Stomach (tissue), 9 donors: ENCODE data around the gene PCBD2. TPM values are rescaled to one million over a fixed set of nuclear protein-coding genes. Genes with fewer than 3 reads are reported as not detected.

ENCODE experiments used
- DNase-seq, 2 donors: peaks; one replicate each; pipeline versions ENCODE4 v3.0.0 to v3.0.0-alpha.2; 2013 to 2019
- H3K27ac ChIP-seq, 5 donors: fragments of 200-600 bp in 4 of 5; sonication (generic) in 4 of 5; one replicate each; pipeline ENCODE4 v1.5.1; 2013 to 2019; ENCODE audit warnings: mild to moderate bottlenecking in 1 of 5, moderate library complexity in 1 of 5
- H3K27me3 ChIP-seq, 3 donors: fragments of 200-600 bp; sonication (generic); one replicate each; pipeline ENCODE4 v1.5.1; 2017 to 2019; ENCODE audit warnings: mixed run types in 1 of 3
- H3K36me3 ChIP-seq, 4 donors: fragments of 200-600 bp; sonication (generic); 1 replicate in 3 of 4; 2 replicates in 1 of 4; pipeline ENCODE4 v1.5.1; 2016 to 2019
- H3K4me1 ChIP-seq, 4 donors: fragments of 200-600 bp; sonication (generic); one replicate each; pipeline ENCODE4 v1.5.1; 2016 to 2019
- H3K4me3 ChIP-seq, 4 donors: fragments of 200-600 bp; sonication (generic) in 3 of 4; one replicate each; pipeline ENCODE4 v1.5.1; 2016 to 2019; ENCODE audit warnings: mild to moderate bottlenecking in 1 of 4
- H3K9me3 ChIP-seq, 4 donors: fragments of 200-600 bp; sonication (generic); one replicate each; pipeline ENCODE4 v1.5.1; 2016 to 2019
- EP300 ChIP-seq: sonication (generic); formaldehyde crosslinking; IDR thresholded peaks from one replicate; pipeline ENCODE4 v1.6.1; 2017; ENCODE audit warnings: antibody characterized with exemption
- POLR2A ChIP-seq, 4 donors: fragments of 450-650 bp; IDR thresholded peaks; one replicate each; pipeline ENCODE4 v1.6.1; 2016; ENCODE audit warnings: antibody characterized with exemption in 4 of 4, control low read depth in 2 of 4, mild to moderate bottlenecking in 1 of 4, moderate library complexity in 1 of 4
- POLR2AphosphoS5 ChIP-seq, 3 donors: sonication (generic); formaldehyde crosslinking; IDR thresholded peaks; one replicate each; pipeline ENCODE4 v1.6.1; 2016; ENCODE audit warnings: antibody characterized with exemption in 3 of 3
- WGBS, 5 donors: extraction: QIAGEN DNeasy Blood & Tissue Kit in 3 of 5; methylation state at CpG; one replicate each; pipeline versions ENCODE4 v1.1.5 to v1.1.7; 2013 to 2018; 5-methylcytosine and 5-hydroxymethylcytosine counted together
- intact Hi-C: fragments of 100-400 bp; cut with DNase I; formaldehyde crosslinking; loops from one replicate; pipeline ENCODE4 v1.15.1; 2023; ENCODE audit warnings: low total_unique reads
- polyA plus RNA-seq, 3 donors: library from polyadenylated mRNA; stranded (reverse); fragments of 200-250 nt; gene quantifications; one replicate each; pipeline ENCODE4 v1.2.3, GENCODE V29; 2013
- small RNA-seq, 4 donors: library from RNA; depleted of rRNA; stranded (forward); fragments of <200 nt; gene quantifications; one replicate each; pipeline ENCODE3, GENCODE V24; 2016
- total RNA-seq, 5 donors: library from RNA; depleted of rRNA; stranded (reverse); fragments of >200 nt; gene quantifications; one replicate each; pipeline versions ENCODE4 v1.1.0 to v1.2.3, GENCODE V29; 2014 to 2016
- TF ChIP-seq, protein P1 (sequence below), 7 experiments: fragments of 450-650 bp in 4 of 7; fragments of 200-600 bp in 3 of 7; sonication (generic) in 3 of 7; IDR thresholded peaks; one replicate each; pipeline ENCODE4 v1.5.1; 2016 to 2019; ENCODE audit warnings: antibody characterized with exemption in 7 of 7, control low read depth in 2 of 7, mild to moderate bottlenecking in 1 of 7
- donor health status: healthy with polysubstance abuse.
- donor health status: Bipolar disorder and iron deficiency.
- donor health status: healthy.

PCBD2 gene
- total and polyA plus RNA-seq, 8 donors = under 0.01 to 18.5 (median 7.1) TPM

DNA sequence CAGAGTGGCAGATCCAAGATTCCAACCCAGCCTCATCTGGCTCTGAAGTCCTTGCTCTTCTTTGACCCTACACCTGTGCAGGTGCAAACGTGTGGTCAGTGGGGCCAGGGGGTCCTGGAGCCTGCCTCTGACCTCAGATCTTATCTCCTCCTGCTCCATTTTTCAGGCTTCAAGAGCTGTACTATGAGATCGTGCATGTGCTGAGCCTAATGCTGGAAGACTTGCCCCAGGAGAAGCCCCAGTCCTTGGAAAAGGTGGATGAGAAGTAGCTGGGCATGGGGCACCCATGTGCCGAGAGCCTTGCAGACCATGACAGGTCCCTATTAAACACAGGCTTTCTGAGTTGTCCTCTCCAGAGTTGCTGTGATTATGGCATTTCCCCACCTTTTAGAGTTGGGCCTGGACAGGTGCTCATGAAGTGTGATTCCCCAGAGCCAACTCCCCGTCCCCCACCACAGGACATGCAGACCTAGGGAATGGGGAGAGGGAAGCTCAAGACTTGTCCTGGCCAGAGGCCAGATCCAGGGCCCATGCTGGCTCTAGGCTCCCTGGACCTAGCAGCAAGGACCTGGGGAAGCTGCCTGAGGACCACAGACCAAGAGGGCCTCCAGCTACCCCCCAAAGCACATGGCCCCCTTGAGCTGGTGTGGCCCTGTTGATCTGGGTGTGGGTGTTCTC lies 106.6 kb downstream of the PCBD2 start:
- DNase-seq = peak in 1 of 2 donors; percentile 24
- H3K36me3 ChIP-seq = no peaks in the 10 kb centered on the region
- no peak overlapping the region for H3K4me3 ChIP-seq
- H3K9me3 ChIP-seq = no peaks in the 10 kb centered on the region
- no peaks in the 10 kb centered on the region for H3K27me3 ChIP-seq
- TF ChIP-seq POLR2AphosphoS5 (IDR thresholded peaks at IDR 0.05) = no peak
- TF ChIP-seq, protein P1, sequence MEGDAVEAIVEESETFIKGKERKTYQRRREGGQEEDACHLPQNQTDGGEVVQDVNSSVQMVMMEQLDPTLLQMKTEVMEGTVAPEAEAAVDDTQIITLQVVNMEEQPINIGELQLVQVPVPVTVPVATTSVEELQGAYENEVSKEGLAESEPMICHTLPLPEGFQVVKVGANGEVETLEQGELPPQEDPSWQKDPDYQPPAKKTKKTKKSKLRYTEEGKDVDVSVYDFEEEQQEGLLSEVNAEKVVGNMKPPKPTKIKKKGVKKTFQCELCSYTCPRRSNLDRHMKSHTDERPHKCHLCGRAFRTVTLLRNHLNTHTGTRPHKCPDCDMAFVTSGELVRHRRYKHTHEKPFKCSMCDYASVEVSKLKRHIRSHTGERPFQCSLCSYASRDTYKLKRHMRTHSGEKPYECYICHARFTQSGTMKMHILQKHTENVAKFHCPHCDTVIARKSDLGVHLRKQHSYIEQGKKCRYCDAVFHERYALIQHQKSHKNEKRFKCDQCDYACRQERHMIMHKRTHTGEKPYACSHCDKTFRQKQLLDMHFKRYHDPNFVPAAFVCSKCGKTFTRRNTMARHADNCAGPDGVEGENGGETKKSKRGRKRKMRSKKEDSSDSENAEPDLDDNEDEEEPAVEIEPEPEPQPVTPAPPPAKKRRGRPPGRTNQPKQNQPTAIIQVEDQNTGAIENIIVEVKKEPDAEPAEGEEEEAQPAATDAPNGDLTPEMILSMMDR (IDR thresholded peaks at IDR 0.05) = no peak
- TF ChIP-seq EP300 = no peak
- no peak for TF ChIP-seq POLR2A (IDR thresholded peaks at IDR 0.05)
- peaks cover 14 to 38% (median 28%) of the 10 kb centered on the region in 4 donors for H3K4me1 ChIP-seq
- intact Hi-C loops = no loop called here
- H3K27ac ChIP-seq = no peak overlapping the region
- 71 to 86% (median 81%) methylated on average over 3 to 4 of the region's 4 CpGs for WGBS, 5 donors

DNA sequence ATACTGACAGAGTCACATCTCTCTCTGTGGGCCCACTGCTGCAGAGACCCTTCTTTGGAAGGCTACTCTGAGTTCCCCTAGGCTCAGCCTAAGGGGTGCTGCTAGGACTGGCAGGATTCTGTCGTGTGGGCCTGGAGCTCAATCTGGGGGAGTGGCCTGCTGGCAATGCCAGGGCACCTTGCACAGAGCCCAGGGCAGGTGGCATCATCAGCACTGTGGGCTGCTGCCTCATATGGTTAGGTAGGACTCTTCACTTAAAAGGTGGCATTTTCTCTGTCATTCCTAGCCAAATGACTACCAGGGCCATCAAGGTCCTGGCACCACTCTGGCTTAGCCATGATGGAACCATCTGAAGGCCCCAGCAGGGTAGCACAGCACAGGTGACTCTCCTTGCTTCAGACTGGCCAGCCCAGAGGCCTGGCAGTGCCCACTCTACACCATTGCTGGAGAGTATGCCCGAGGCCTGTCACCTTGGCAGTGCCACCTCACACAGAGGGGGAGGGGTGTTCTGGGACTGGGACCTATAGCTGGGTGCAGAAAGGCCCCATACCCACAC lies 107.2 kb downstream of the PCBD2 start:
- intact Hi-C loops = no loop called here
- no peak for DNase-seq
- 63 to 100% (median 79%) methylated on average over 1 to 2 of the region's 2 CpGs for WGBS, 5 donors

More for the DNA sequence above, 107.2 kb downstream of the PCBD2 start:
- H3K9me3 ChIP-seq = no peaks in the 10 kb centered on the region
- peak overlapping the region in 1 of 5 donors; percentile 78 for H3K27ac ChIP-seq
- no peak for TF ChIP-seq POLR2A (IDR thresholded peaks at IDR 0.05)
- TF ChIP-seq, protein P1 (IDR thresholded peaks at IDR 0.05) = no peak
- TF ChIP-seq POLR2AphosphoS5 (IDR thresholded peaks at IDR 0.05) = no peak
- TF ChIP-seq EP300 = no peak
- peaks cover 14 to 45% (median 34%) of the 10 kb centered on the region in 4 donors for H3K4me1 ChIP-seq
- no peaks in the 10 kb centered on the region for H3K27me3 ChIP-seq
- no peak overlapping the region for H3K4me3 ChIP-seq
- no peaks in the 10 kb centered on the region for H3K36me3 ChIP-seq

Small RNA genes lying within 50 kb of the gene (small RNA-seq; reads per million reads assigned to genes)
- gene MIR4461 = 0 reads per million in 4 donors
- gene MTND3P25 = 0 to 0.30 (median 0) reads per million in 4 donors
- 0 reads per million in 4 donors for gene MTND4LP30

Other genes with a start within 250 kb of the PCBD2 start
- 10 to 100 TPM; 14.2 to 46.7 (median 19.4) TPM for gene CAMLG, start 166.6 kb upstream of the PCBD2 start, total RNA-seq
- 10 to 100 TPM; 26.3 to 71.0 (median 44.3) TPM for gene CAMLG, start 166.6 kb upstream of the PCBD2 start, polyA plus RNA-seq
- 10 to 100 TPM; 19.7 to 64.6 (median 53.7) TPM for gene DDX46, start 146.4 kb upstream of the PCBD2 start, total RNA-seq
- gene DDX46, start 146.4 kb upstream of the PCBD2 start, polyA plus RNA-seq = 10 to 100 TPM; 10.0 to 17.1 (median 13.8) TPM
- 10 to 100 TPM; 28.6 to 54.9 (median 43.9) TPM for gene C5orf24, start 59.2 kb upstream of the PCBD2 start, total RNA-seq
- 10 to 100 TPM; 16.0 to 17.1 (median 16.5) TPM for gene C5orf24, start 59.2 kb upstream of the PCBD2 start, polyA plus RNA-seq
- gene TXNDC15, start 30.8 kb upstream of the PCBD2 start, total RNA-seq = 100 to 1,000 TPM in 1 of 5 donors, 10 to 100 TPM in 4; 15.9 to 221 (median 47.8) TPM
- 10 to 100 TPM; 28.4 to 53.0 (median 29.6) TPM for gene TXNDC15, start 30.8 kb upstream of the PCBD2 start, polyA plus RNA-seq
- gene CATSPER3, start 62.8 kb downstream of the PCBD2 start, total RNA-seq = not detected
- under 1 TPM in 2 of 3 donors, not detected in 1; 0.62 to 0.88 TPM for gene CATSPER3, start 62.8 kb downstream of the PCBD2 start, polyA plus RNA-seq
- gene PITX1, start 129.1 kb downstream of the PCBD2 start, total RNA-seq = 10 to 100 TPM; 30.3 to 91.1 (median 42.6) TPM
- gene PITX1, start 129.1 kb downstream of the PCBD2 start, polyA plus RNA-seq = 100 to 1,000 TPM in 1 of 3 donors, 10 to 100 TPM in 2; 31.6 to 149 (median 48.7) TPM